GM23338 (cell line): ENCODE results near the gene PLRG1. TPM values are rescaled to one million over a fixed set of nuclear protein-coding genes. Genes with fewer than 3 reads are reported as not detected.
A peak's percentile ranks its signal among the peaks of the same experiment; 100 is the strongest.

ENCODE experiments used
- ATAC-seq: fragments of 200-7000 bp; cut with Tn5 transposase; 3 replicates; pipeline ENCODE4 v1.9.1; 2020
- DNase-seq: peaks from one replicate; pipeline ENCODE4 v3.0.0-alpha.2; 2015; ENCODE audit warnings: low spot score
- H2AFZ ChIP-seq: fragments of 200-600 bp; sonication (generic); 2 replicates; pipeline ENCODE4 v1.8.0; 2016; ENCODE audit warnings: antibody characterized with exemption, mild to moderate bottlenecking, moderate library complexity
- H3F3A ChIP-seq: fragments of 200-600 bp; sonication (generic); replicated peaks from 2 replicates; pipeline ENCODE4 v1.8.0; 2017; ENCODE audit warnings: antibody characterized with exemption, mixed run types, low read depth
- H3K27ac ChIP-seq: fragments of 200-600 bp; sonication (generic); 2 replicates; pipeline ENCODE4 v1.6.1; 2016; ENCODE audit warnings: low read depth
- H3K27me3 ChIP-seq: fragments of 200-600 bp; sonication (generic); 2 replicates; pipeline ENCODE4 v1.8.0; 2016; ENCODE audit warnings: mild to moderate bottlenecking, mixed run types, moderate library complexity; ENCODE audit not compliant: insufficient read depth
- H3K36me3 ChIP-seq: fragments of 200-600 bp; sonication (generic); 2 replicates; pipeline ENCODE4 v1.8.0; 2016; ENCODE audit warnings: mild to moderate bottlenecking; ENCODE audit not compliant: insufficient read depth
- H3K4me1 ChIP-seq: fragments of 200-600 bp; sonication (generic); 2 replicates; pipeline ENCODE4 v1.8.0; 2016; ENCODE audit warnings: mild to moderate bottlenecking, moderate library complexity; ENCODE audit not compliant: insufficient read depth
- H3K4me2 ChIP-seq: fragments of 200-600 bp; sonication (generic); 2 replicates; pipeline ENCODE4 v1.7.1; 2017; ENCODE audit warnings: mixed run types
- H3K4me3 ChIP-seq: fragments of 200-600 bp; sonication (generic); 2 replicates; pipeline ENCODE4 v1.6.1; 2016; ENCODE audit warnings: mixed run types
- H3K79me2 ChIP-seq: fragments of 200-600 bp; sonication (generic); replicated peaks from 2 replicates; pipeline ENCODE4 v1.8.0; 2017; ENCODE audit warnings: mild to moderate bottlenecking; ENCODE audit not compliant: insufficient read depth
- H3K9me2 ChIP-seq: fragments of 200-600 bp; sonication (generic); 2 replicates; pipeline ENCODE4 v1.8.0; 2017; ENCODE audit not compliant: insufficient read depth
- H4K20me1 ChIP-seq: fragments of 200-600 bp; sonication (generic); replicated peaks from 2 replicates; pipeline ENCODE4 v1.8.0; 2017; ENCODE audit warnings: mild to moderate bottlenecking; ENCODE audit not compliant: insufficient read depth
- H3K27ac Mint-ChIP-seq: 2 replicates; pipeline ENCODE4 v1.8.0; 2020; ENCODE audit warnings: inconsistent platforms, mild to moderate bottlenecking, moderate library complexity, mixed read lengths
- H3K27me3 Mint-ChIP-seq: 3 replicates; pipeline ENCODE4 v1.8.0; 2022; ENCODE audit warnings: low read depth, mild to moderate bottlenecking, moderate library complexity, mixed read lengths, inconsistent platforms; ENCODE audit not compliant: insufficient read depth, poor library complexity
- H3K36me3 Mint-ChIP-seq: 3 replicates; pipeline ENCODE4 v1.8.0; 2021; ENCODE audit warnings: low read depth, mild to moderate bottlenecking, inconsistent platforms, moderate library complexity, mixed read lengths
- H3K4me1 Mint-ChIP-seq: 3 replicates; pipeline ENCODE4 v1.8.0; 2020; ENCODE audit warnings: mild to moderate bottlenecking, inconsistent platforms, mixed read lengths
- H3K4me3 Mint-ChIP-seq: 3 replicates; pipeline ENCODE4 v1.8.0; 2021; ENCODE audit warnings: moderate library complexity, mild to moderate bottlenecking, inconsistent platforms, mixed read lengths
- H3K9me3 Mint-ChIP-seq: 3 replicates; pipeline ENCODE4 v1.8.0; 2020; ENCODE audit warnings: moderate library complexity, mild to moderate bottlenecking, inconsistent platforms, mixed read lengths
- CREB1 ChIP-seq: fragments of 250-450 bp; sonication (Bioruptor Pico); IDR thresholded peaks from 2 replicates; pipeline ENCODE4 v1.5.0; 2020; ENCODE audit warnings: low read depth, mild to moderate bottlenecking, moderate library complexity
- CTCF ChIP-seq, 2 experiments: fragments of 200-600 bp in 1 of 2; sonication (generic) in 1 of 2; conservative IDR thresholded peaks; 2 replicates each; pipeline versions ENCODE4 v1.5.1 to v1.6.1; 2016 to 2017; ENCODE audit warnings: antibody characterized with exemption in 2 of 2, low read depth in 2 of 2, mild to moderate bottlenecking in 2 of 2, moderate library complexity in 1 of 2
- ETS1 ChIP-seq: IDR thresholded peaks from 2 replicates; pipeline ENCODE4 v1.6.1; 2016; ENCODE audit warnings: antibody characterized with exemption
- EZH2 ChIP-seq: fragments of 200-600 bp; sonication (generic); IDR thresholded peaks from one replicate; pipeline ENCODE4 v1.8.0; 2017; ENCODE audit warnings: antibody characterized with exemption, mild to moderate bottlenecking, low read depth; ENCODE audit not compliant: unreplicated experiment
- JUNB ChIP-seq: IDR thresholded peaks from one replicate; pipeline ENCODE4 v1.6.1; 2016; ENCODE audit warnings: antibody characterized with exemption; ENCODE audit not compliant: unreplicated experiment
- NANOG ChIP-seq: IDR thresholded peaks from 2 replicates; pipeline ENCODE4 v1.6.1; 2016; ENCODE audit warnings: antibody characterized with exemption, borderline replicate concordance
- POLR2AphosphoS5 ChIP-seq: IDR thresholded peaks from 2 replicates; pipeline ENCODE4 v1.6.1; 2016; ENCODE audit warnings: antibody characterized with exemption, low read depth
- REST ChIP-seq: IDR thresholded peaks from one replicate; pipeline ENCODE4 v1.6.1; 2018; ENCODE audit warnings: antibody characterized with exemption; ENCODE audit not compliant: unreplicated experiment
- STAT1 ChIP-seq: IDR thresholded peaks from one replicate; pipeline ENCODE4 v1.6.1; 2016; ENCODE audit warnings: antibody characterized with exemption; ENCODE audit not compliant: unreplicated experiment
- ZNF114 ChIP-seq: fragments of 250-450 bp; sonication (Bioruptor Pico); IDR thresholded peaks from 2 replicates; pipeline ENCODE4 v1.5.0; 2020; ENCODE audit warnings: mild to moderate bottlenecking, moderate library complexity
- ZNF331 ChIP-seq: fragments of 250-450 bp; sonication (Bioruptor Pico); IDR thresholded peaks from 2 replicates; pipeline ENCODE4 v1.5.0; 2020; ENCODE audit warnings: low read depth, mild to moderate bottlenecking, moderate library complexity
- polyA plus RNA-seq: library from polyadenylated mRNA; unstranded; fragments of >200 nt; fragmentation: Nextera tagmentation; extraction: Ambion mirVana; gene quantifications from 2 replicates; pipeline ENCODE4 v1.2.1, GENCODE V29; 2016
- total RNA-seq: library from RNA; depleted of rRNA; stranded (reverse); fragments of >200 nt; shearing (Covaris generic); gene quantifications from 2 replicates; pipeline ENCODE4 v1.2.3, GENCODE V29; 2014

Gene PLRG1
- total and polyA plus RNA-seq, 2 experiments from 2014 or later: 77.3 to 82.7 TPM

- DNase-seq (no peak), ATAC-seq (no peak)
- Histone ChIP-seq H4K20me1 (no peaks in the 10 kb centered on the region; the same call in 1 of the 2 replicates), H3K4me3 (peak overlapping the region; percentile 79), H3K36me3 (no peaks in the 10 kb centered on the region), H3K4me1 (peaks cover 7% of the 10 kb centered on the region; the same call in 1 of the 2 replicates), H3K27ac (no peak overlapping the region), H2AFZ (peak overlapping the region; percentile 98), H3K27me3 (peaks cover 69% of the 10 kb centered on the region), H3K4me2 (peak overlapping the region; percentile 92), H3K9me2 (no peaks in the 10 kb centered on the region), H3F3A (peaks cover 6% of the 10 kb centered on the region), H3K79me2 (no peaks in the 10 kb centered on the region)
- TF ChIP-seq CREB1 (CRISPR knock-in tag) (no peak), ETS1 (no peak), STAT1 (no peak), ZNF114 (CRISPR knock-in tag) (no peak), EZH2 (no peak), CTCF (conservative IDR thresholded peaks at IDR 0.05; ENCODE audit: low read depth in 2 of 2) (no peak), ZNF331 (no peak), POLR2AphosphoS5 (no peak), REST (no peak), JUNB (no peak), NANOG (no peak)
- Mint-ChIP-seq H3K4me3 (peak overlapping the region; percentile 77; the same call in 1 of the 3 replicates), H3K4me1 (peaks cover 9% of the 10 kb centered on the region), H3K9me3 (peaks cover 7% of the 10 kb centered on the region; the same call in 2 of the 3 replicates), H3K27ac (no peak overlapping the region), H3K36me3 (no peaks in the 10 kb centered on the region; the same call in none of the 3 replicates), H3K27me3 (peaks cover 55% of the 10 kb centered on the region)
Measured at GRCh38 chr4:154489558-154490233, 60.5 kb downstream of the PLRG1 start.
